T-cell (primary cell): Measurements from ENCODE around the gene PIGM. TPM values are rescaled to one million over a fixed set of nuclear protein-coding genes. Genes with fewer than 3 reads are reported as not detected.

Experiments used
- ATAC-seq, 4 experiments: fragments of 200-7000 bp in 3 of 4; fragments of 150-1000 bp in 1 of 4; cut with Tn5 transposase; replicated peaks in 1 of 4; 1 replicate in 3 of 4; 2 replicates in 1 of 4; pipeline ENCODE4 v1.10.0; 2021; ENCODE audit warnings: moderate library complexity in 3 of 4, mild to moderate bottlenecking in 2 of 4, moderate number of reproducible peaks in 1 of 4
- CTCF ChIA-PET, 2 donors: fragments of 300-600 bp; sonication (Branson Sonifier 250); formaldehyde crosslinking; loops; one replicate each; lab custom pipeline; 2022; ENCODE audit warnings: antibody characterized with exemption in 2 of 2; lab: Charles Lee
- POLR2A ChIA-PET, 2 donors: fragments of 300-600 bp; sonication (Branson Sonifier 250); formaldehyde crosslinking; loops; one replicate each; lab custom pipeline; 2022; ENCODE audit warnings: antibody characterized with exemption in 2 of 2; lab: Charles Lee
- DNase-seq, 35 experiments: peaks; one replicate each; pipeline versions ENCODE4 v3.0.0 to v3.0.0-alpha.2; 2013 to 2023
- H3K27ac ChIP-seq: one replicate; pipeline ENCODE4 v1.5.1; 2013; ENCODE audit warnings: low read length
- H3K27me3 ChIP-seq, 2 experiments: replicated peaks in 1 of 2; 1 replicate in 1 of 2; 2 replicates in 1 of 2; pipeline versions ENCODE4 v1.6.1 to v1.7.0; 2013; ENCODE audit warnings: low read length in 1 of 2, mixed read lengths in 1 of 2; ENCODE audit not compliant: control insufficient read depth in 2 of 2, insufficient read depth in 2 of 2; ENCODE audit errors: extremely low read depth in 1 of 2
- H3K36me3 ChIP-seq, 2 donors: 1 replicate in 1 of 2; 2 replicates in 1 of 2; pipeline versions ENCODE4 v1.6.1 to v1.7.0; 2013; ENCODE audit warnings: low read length in 1 of 2; ENCODE audit not compliant: control insufficient read depth in 2 of 2, insufficient read depth in 1 of 2; ENCODE audit errors: extremely low read depth in 1 of 2
- H3K4me1 ChIP-seq, 2 experiments: 1 replicate in 1 of 2; 2 replicates in 1 of 2; pipeline versions ENCODE4 v1.6.1 to v1.7.0; 2013; ENCODE audit warnings: low read length in 2 of 2, mixed read lengths in 1 of 2; ENCODE audit not compliant: insufficient read depth in 2 of 2, control insufficient read depth in 1 of 2; ENCODE audit errors: extremely low read depth in 1 of 2
- H3K4me3 ChIP-seq, 2 donors: 1 replicate in 1 of 2; 2 replicates in 1 of 2; pipeline versions ENCODE4 v1.5.1 to v1.7.0; 2013; ENCODE audit warnings: mild to moderate bottlenecking in 2 of 2, low read length in 1 of 2, moderate library complexity in 1 of 2; ENCODE audit not compliant: control insufficient read depth in 1 of 2; ENCODE audit errors: extremely low read depth in 1 of 2
- H3K9me3 ChIP-seq: 2 replicates; pipeline ENCODE4 v1.7.0; 2013
- H3K27ac Mint-ChIP-seq, 2 donors: one replicate each; pipeline ENCODE4 v1.8.0; 2020 to 2021; ENCODE audit warnings: mild to moderate bottlenecking in 2 of 2, mixed read lengths in 2 of 2
- H3K27me3 Mint-ChIP-seq, 2 donors: one replicate each; pipeline ENCODE4 v1.8.0; 2021 to 2022; ENCODE audit warnings: mixed read lengths in 2 of 2
- H3K36me3 Mint-ChIP-seq: one replicate; pipeline ENCODE4 v1.8.0; 2021; ENCODE audit warnings: mixed read lengths
- H3K4me1 Mint-ChIP-seq, 3 donors: one replicate each; pipeline ENCODE4 v1.8.0; 2020 to 2022; ENCODE audit warnings: mixed read lengths in 3 of 3, mild to moderate bottlenecking in 1 of 3
- H3K4me3 Mint-ChIP-seq, 3 donors: one replicate each; pipeline ENCODE4 v1.8.0; 2020 to 2022; ENCODE audit warnings: mild to moderate bottlenecking in 3 of 3, mixed read lengths in 3 of 3, moderate library complexity in 3 of 3
- H3K9me3 Mint-ChIP-seq, 3 donors: one replicate each; pipeline ENCODE4 v1.8.0; 2020 to 2022; ENCODE audit warnings: mixed read lengths in 3 of 3
- WGBS: methylation state at CpG from one replicate; pipeline ENCODE4 v1.1.5; 2013; ENCODE audit warnings: missing lambda C conversion rate; ENCODE audit not compliant: insufficient coverage; 5-methylcytosine and 5-hydroxymethylcytosine counted together
- total RNA-seq, 35 experiments: library from RNA in 6 of 35; stranded (reverse) in 6 of 35; fragments of 120-200 nt in 1 of 35; gene quantifications; one replicate each; pipeline versions ENCODE4 v1.2.1 to v1.2.4 and lab custom pipeline; 2013 to 2026

PIGM gene
- total RNA-seq, 5 donors from 2014 or later (not counting 1 experiment from before 2014, with no cell fraction given) = 3.2 to 9.7 (median 8.4) TPM

DNA sequence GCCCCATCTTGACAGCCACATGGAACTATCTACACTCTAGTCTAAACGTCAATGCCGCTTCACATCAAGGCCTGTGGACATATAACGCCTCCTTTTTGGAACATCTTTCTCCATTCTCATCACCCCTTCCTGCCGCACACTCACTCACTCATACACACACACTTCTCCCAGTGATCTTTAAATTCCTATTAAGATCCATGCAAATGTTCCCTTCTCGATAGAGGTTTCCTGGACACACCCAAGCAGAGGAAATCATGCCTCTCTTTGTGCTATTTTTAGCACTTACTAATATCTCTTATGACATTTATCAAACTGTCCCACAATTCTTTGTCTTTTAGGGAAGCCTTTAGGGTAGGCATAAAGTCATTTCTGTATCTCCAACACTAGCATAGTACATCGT is 49.5 kb downstream of the PIGM start:
- H3K27me3 ChIP-seq = peaks cover 0 to 24% of the 10 kb centered on the region in 2 experiments
- Mint-ChIP-seq H3K9me3 (no peaks in the 10 kb centered on the region), H3K27me3 (peaks cover 30 to 41% of the 10 kb centered on the region in 2 donors), H3K36me3 (no peaks in the 10 kb centered on the region), H3K4me1 (no peaks in the 10 kb centered on the region), H3K27ac (peak overlapping the region in 1 of 2 donors; percentile 7), H3K4me3 (no peak overlapping the region)
- no peaks in the 10 kb centered on the region for H3K4me1 ChIP-seq
- ChIA-PET CTCF (interaction anchor here in 1 of 2 donors (0.5 kb wide), 1 partner anchor 23 kb away, joined by 4 read pairs; no protein-coding TSS in a partner anchor), POLR2A (no interaction called here)
- ATAC-seq (no peak), DNase-seq (no peak)
- no peaks in the 10 kb centered on the region for H3K9me3 ChIP-seq
- WGBS = 94% methylated on average over 3 of the region's 6 CpGs
- H3K27ac ChIP-seq = no peak overlapping the region
- no peaks in the 10 kb centered on the region for H3K36me3 ChIP-seq
- H3K4me3 ChIP-seq = no peak overlapping the region

DNA sequence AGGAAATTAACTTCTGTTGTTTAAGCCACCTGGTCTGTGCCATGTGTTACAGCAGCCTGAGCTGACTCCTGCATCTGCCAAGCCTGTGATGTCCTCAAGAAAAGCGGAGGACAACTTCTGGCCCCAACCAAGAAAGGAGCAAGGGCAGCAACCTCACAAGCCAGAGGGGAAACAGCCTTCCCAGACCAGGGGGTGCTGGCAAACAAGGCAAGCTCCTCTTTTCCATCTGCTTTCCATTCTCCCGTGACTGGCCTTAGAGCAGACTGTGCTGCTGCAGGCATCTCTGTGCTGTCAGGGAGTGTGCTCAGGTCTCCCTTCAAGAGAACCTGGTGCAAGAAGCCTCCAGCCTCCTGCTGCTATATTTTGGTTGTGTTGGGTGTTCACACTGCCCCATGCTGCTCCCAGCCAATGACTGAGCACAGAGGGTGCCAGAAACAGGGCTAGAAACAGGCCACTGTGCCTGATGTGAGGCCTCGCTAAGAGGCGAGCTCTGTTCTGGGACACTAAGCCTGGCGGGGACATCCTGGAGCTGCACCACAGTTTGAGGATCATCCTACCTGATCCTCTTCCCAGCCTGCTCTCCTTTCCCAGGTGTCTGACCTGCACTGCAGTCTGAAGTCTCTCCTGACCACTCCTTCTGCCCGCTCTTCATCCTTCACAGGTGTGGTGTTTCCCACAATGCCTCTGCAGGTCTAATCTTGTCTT is 50.3 kb downstream of the PIGM start:
- POLR2A ChIA-PET = no interaction called here
- Mint-ChIP-seq H3K9me3 (no peaks in the 10 kb centered on the region), H3K4me3 (no peak overlapping the region), H3K4me1 (no peaks in the 10 kb centered on the region), H3K27me3 (peaks cover 30 to 39% of the 10 kb centered on the region in 2 donors), H3K27ac (no peak overlapping the region), H3K36me3 (no peaks in the 10 kb centered on the region)
- ATAC-seq = no peak
- WGBS = 93% methylated on average over 6 of the region's 6 CpGs
- CTCF ChIA-PET = no interaction called here
- Histone ChIP-seq H3K27ac (no peak overlapping the region), H3K36me3 (no peaks in the 10 kb centered on the region), H3K4me3 (no peak overlapping the region), H3K9me3 (no peaks in the 10 kb centered on the region), H3K4me1 (no peaks in the 10 kb centered on the region), H3K27me3 (peaks cover 0 to 24% of the 10 kb centered on the region in 2 experiments)
- no peak for DNase-seq

DNA sequence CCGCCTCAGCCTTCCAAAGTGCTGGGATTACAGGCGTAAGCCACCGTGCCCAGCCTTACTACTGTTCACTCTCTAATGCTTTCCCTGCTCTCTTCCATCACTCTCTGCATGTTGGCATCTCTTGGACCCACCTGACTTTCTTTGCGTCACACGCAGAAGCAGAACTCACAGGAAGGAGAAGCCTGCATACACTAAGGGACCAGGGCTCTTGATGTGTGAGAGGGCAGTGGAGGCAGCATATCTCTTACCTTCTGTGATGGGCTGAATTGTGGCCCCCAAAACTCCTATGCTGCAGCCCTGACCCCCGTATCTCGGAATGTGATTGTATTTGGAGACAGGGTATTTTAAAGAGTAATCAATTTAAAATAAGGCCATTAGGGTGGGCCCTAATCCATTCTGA is 51.0 kb downstream of the PIGM start:
- Histone ChIP-seq H3K27me3 (peaks cover 0 to 24% of the 10 kb centered on the region in 2 experiments), H3K27ac (no peak overlapping the region), H3K36me3 (no peaks in the 10 kb centered on the region), H3K9me3 (no peaks in the 10 kb centered on the region), H3K4me3 (no peak overlapping the region), H3K4me1 (no peaks in the 10 kb centered on the region)
- Mint-ChIP-seq H3K27me3 (peaks cover 30 to 39% of the 10 kb centered on the region in 2 donors), H3K9me3 (no peaks in the 10 kb centered on the region), H3K27ac (no peak overlapping the region), H3K36me3 (no peaks in the 10 kb centered on the region), H3K4me1 (no peaks in the 10 kb centered on the region), H3K4me3 (no peak overlapping the region)
- no peak for ATAC-seq
- ChIA-PET POLR2A (no interaction called here), CTCF (no interaction called here)
- 100% methylated on average over 1 of the region's 7 CpGs for WGBS
- no peak for DNase-seq

DNA sequence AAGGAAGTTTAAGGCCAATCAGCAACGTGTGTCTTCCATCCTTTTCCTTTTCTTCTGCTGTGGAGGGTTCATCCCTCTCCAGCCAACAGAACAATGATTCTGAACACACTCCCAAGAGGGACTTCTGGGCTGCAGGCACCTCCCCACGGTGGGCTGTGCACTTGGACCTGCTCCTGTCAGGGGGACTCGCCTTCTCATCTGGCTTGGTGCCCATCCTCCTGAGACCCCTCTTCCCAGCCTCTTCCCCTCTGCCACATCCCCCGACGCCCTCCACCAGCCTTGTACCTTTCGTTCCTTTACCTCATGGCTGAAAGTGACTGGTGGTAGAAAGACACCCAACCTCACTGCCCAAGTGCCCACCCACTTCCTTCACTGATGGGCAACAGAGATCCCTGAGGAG is 51.7 kb downstream of the PIGM start:
- ChIA-PET POLR2A (no interaction called here), CTCF (no interaction called here)
- Histone ChIP-seq H3K9me3 (no peaks in the 10 kb centered on the region), H3K27ac (no peak overlapping the region), H3K4me1 (no peaks in the 10 kb centered on the region), H3K27me3 (peaks cover 0 to 18% of the 10 kb centered on the region in 2 experiments), H3K4me3 (no peak overlapping the region), H3K36me3 (no peaks in the 10 kb centered on the region)
- H3K27me3 Mint-ChIP-seq = peaks cover 27 to 34% of the 10 kb centered on the region in 2 donors
- 42% methylated on average over 2 of the region's 6 CpGs for WGBS
- ATAC-seq = no peak
- no peaks in the 10 kb centered on the region for H3K4me1 Mint-ChIP-seq
- no peaks in the 10 kb centered on the region for H3K36me3 Mint-ChIP-seq
- no peak for DNase-seq
- no peak overlapping the region for H3K4me3 Mint-ChIP-seq
- H3K9me3 Mint-ChIP-seq = no peaks in the 10 kb centered on the region
- H3K27ac Mint-ChIP-seq = no peak overlapping the region

DNA sequence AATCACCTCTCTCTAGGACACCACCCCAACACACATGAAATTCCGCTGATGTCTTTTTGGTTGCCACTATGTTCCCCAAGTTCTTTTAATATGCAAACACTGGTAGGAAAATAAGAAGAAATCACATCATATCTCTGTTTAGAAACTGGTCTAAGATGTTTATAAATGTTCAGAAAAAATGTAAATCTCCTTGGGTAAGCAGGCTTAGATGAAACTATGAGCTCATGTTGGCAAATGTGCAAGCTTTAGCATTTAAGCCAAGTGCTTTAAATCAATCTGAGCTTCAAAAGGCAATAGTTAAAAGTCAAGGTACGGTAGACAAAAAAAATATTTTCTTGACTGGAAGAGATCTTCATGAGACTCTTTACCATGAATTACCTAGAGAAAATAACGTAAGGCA is 52.5 kb downstream of the PIGM start:
- H3K27me3 ChIP-seq = peaks cover 0 to 22% of the 10 kb centered on the region in 2 experiments
- Mint-ChIP-seq H3K4me3 (no peak overlapping the region), H3K27ac (no peak overlapping the region), H3K9me3 (no peaks in the 10 kb centered on the region), H3K27me3 (peaks cover 26 to 33% of the 10 kb centered on the region in 2 donors), H3K4me1 (no peaks in the 10 kb centered on the region), H3K36me3 (no peaks in the 10 kb centered on the region)
- no peaks in the 10 kb centered on the region for H3K4me1 ChIP-seq
- no peaks in the 10 kb centered on the region for H3K36me3 ChIP-seq
- WGBS = no CpG with 5 or more reads among the region's 3 CpGs
- no peaks in the 10 kb centered on the region for H3K9me3 ChIP-seq
- H3K27ac ChIP-seq = no peak overlapping the region
- ATAC-seq (no peak), DNase-seq (no peak)
- no peak overlapping the region for H3K4me3 ChIP-seq
- CTCF ChIA-PET = no interaction called here
- POLR2A ChIA-PET = no interaction called here

DNA sequence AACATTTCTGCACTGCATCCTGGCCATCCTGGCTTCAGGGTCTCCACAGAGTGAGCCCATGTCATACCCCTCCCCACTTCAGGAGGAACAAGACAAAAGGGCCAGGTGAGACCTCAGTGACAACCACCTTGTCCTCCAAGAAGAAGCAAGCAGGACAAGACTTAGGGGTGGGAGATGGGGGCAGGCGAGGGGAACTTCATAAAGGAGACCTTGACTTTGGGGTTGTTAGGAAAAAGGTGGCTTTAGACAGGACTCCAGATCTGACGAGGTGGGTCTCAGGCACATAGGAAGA is 53.7 kb downstream of the PIGM start:
- Histone ChIP-seq H3K27ac (no peak overlapping the region), H3K36me3 (no peaks in the 10 kb centered on the region), H3K4me1 (no peaks in the 10 kb centered on the region), H3K27me3 (peaks cover 0 to 31% of the 10 kb centered on the region in 2 experiments), H3K4me3 (no peak overlapping the region), H3K9me3 (no peaks in the 10 kb centered on the region)
- Mint-ChIP-seq H3K4me3 (no peak overlapping the region), H3K27ac (no peak overlapping the region), H3K36me3 (no peaks in the 10 kb centered on the region), H3K27me3 (peaks cover 26 to 29% of the 10 kb centered on the region in 2 donors), H3K9me3 (no peaks in the 10 kb centered on the region), H3K4me1 (no peaks in the 10 kb centered on the region)
- POLR2A ChIA-PET = no interaction called here
- ATAC-seq = no peak
- DNase-seq = no peak
- CTCF ChIA-PET = no interaction called here
- no CpG with 5 or more reads among the region's 2 CpGs for WGBS
